Progenitor cell of endocrine pancreas (in vitro differentiated cells): ENCODE results near the gene SLC25A38. TPM values are rescaled to one million over a fixed set of nuclear protein-coding genes. Genes with fewer than 3 reads are reported as not detected.

Source experiments
- DNase-seq: peaks from one replicate; pipeline ENCODE4 v3.0.0; 2021; ENCODE audit warnings: low spot score; ENCODE audit not compliant: unreplicated experiment
- H3K27ac Mint-ChIP-seq: 2 replicates; pipeline ENCODE4 v1.8.0; 2021; ENCODE audit warnings: mild to moderate bottlenecking, moderate library complexity, mixed read lengths
- H3K27me3 Mint-ChIP-seq: 2 replicates; pipeline ENCODE4 v1.8.0; 2021; ENCODE audit warnings: mixed read lengths
- H3K36me3 Mint-ChIP-seq: 2 replicates; pipeline ENCODE4 v1.8.0; 2022; ENCODE audit warnings: mixed read lengths; ENCODE audit not compliant: insufficient read depth
- H3K4me1 Mint-ChIP-seq: 2 replicates; pipeline ENCODE4 v1.8.0; 2021; ENCODE audit warnings: low read depth, mixed read lengths
- H3K4me3 Mint-ChIP-seq: 2 replicates; pipeline ENCODE4 v1.8.0; 2021; ENCODE audit warnings: low read depth, mild to moderate bottlenecking, moderate library complexity, mixed read lengths
- H3K9me3 Mint-ChIP-seq: 2 replicates; pipeline ENCODE4 v1.8.0; 2021; ENCODE audit warnings: low read depth, mixed read lengths
- total RNA-seq: library from RNA; stranded (reverse); gene quantifications from 2 replicates; pipeline ENCODE4 v1.2.1, GENCODE V29; 2021
- TF ChIP-seq, protein P1 (sequence below): fragments of 200-600 bp; sonication (generic); IDR thresholded peaks from one replicate; pipeline ENCODE4 v1.5.0; 2021; ENCODE audit warnings: antibody characterized with exemption, mild to moderate bottlenecking; ENCODE audit not compliant: unreplicated experiment

SLC25A38 gene
- total RNA-seq, 1 donor from 2014 or later = 38.0 TPM

DNA sequence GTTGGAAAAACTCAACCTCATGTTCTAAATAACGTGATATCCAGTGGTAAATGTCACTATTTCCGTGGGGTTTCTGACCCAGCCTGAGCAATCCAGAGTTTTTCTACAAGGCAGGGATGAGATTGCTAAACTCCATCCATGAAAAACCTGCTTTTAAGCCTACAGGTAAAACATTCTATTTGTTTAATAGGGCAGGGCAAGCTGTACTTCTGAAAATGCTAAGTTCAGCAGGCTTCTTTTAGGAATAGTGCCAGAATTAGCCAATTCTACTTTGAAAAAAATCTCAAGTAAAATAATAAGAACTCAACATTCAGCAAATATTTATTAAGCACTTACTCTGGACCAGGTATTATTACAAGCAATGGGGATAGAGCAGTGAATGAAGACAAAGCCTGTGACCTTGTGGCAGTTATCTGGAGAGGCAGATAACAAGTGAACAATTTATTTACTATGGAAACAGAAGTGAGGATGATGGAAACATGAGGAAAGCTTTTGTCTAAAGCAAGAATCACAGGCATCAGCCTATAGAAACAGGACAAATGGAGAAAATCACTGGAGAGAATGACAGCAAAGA is 36.7 kb downstream of the SLC25A38 start:
- Mint-ChIP-seq H3K9me3 (no peaks in the 10 kb centered on the region), H3K4me1 (peaks cover 26% of the 10 kb centered on the region), H3K27me3 (peaks cover 6% of the 10 kb centered on the region), H3K4me3 (no peak overlapping the region), H3K36me3 (peaks cover under 1% of the 10 kb centered on the region), H3K27ac (peak overlapping the region; percentile 48)
- DNase-seq = no peak
- TF ChIP-seq, protein P1, sequence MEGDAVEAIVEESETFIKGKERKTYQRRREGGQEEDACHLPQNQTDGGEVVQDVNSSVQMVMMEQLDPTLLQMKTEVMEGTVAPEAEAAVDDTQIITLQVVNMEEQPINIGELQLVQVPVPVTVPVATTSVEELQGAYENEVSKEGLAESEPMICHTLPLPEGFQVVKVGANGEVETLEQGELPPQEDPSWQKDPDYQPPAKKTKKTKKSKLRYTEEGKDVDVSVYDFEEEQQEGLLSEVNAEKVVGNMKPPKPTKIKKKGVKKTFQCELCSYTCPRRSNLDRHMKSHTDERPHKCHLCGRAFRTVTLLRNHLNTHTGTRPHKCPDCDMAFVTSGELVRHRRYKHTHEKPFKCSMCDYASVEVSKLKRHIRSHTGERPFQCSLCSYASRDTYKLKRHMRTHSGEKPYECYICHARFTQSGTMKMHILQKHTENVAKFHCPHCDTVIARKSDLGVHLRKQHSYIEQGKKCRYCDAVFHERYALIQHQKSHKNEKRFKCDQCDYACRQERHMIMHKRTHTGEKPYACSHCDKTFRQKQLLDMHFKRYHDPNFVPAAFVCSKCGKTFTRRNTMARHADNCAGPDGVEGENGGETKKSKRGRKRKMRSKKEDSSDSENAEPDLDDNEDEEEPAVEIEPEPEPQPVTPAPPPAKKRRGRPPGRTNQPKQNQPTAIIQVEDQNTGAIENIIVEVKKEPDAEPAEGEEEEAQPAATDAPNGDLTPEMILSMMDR = no peak

DNA sequence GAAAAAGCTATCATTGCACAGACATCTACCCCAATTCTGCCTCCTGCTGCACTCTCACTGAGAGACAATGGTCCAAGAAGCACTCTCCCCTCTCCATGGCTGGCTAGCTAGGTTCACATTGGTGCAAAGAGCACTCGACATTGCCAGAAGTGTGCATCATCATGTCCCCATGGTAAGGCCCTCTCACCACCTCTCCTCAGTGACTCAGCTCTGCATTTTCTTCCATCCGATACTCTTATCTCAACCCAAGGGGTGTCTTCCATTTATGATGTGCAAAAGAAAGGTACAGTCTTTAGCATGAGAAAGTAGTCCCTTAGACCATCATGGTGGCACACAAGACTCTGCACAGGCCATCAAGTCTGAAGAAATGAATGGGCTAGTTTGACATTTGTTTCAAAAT is 37.4 kb downstream of the SLC25A38 start:
- no peaks in the 10 kb centered on the region for H3K36me3 Mint-ChIP-seq
- no peak for DNase-seq
- peaks cover 26% of the 10 kb centered on the region for H3K4me1 Mint-ChIP-seq

DNA sequence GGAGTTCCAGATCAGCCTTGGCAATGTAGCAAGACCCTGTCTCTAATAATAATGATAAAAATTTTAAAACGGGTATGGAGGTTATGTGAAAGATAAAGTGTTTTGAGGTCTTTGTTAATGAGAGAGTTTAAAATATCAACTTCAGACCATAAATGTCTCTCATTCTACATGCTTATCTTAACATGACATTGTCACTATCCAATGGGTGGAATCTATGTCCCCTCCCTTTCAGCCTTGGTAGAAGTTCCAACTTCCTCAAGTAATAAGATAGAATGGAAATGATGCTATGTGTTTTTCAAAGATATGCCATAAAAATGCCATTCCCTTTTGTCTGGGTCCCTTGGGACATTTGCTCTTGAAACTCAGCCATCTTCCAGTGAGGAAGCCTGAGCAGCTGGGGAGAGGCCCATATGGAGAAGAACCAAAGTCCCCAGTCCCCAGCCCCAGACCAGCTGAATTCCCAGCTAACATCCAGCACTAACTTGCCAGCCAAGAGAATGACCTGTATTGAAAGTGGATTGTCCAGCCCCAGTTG is 40.3 kb downstream of the SLC25A38 start:
- Mint-ChIP-seq H3K27ac (no peak overlapping the region), H3K4me1 (peaks cover 17% of the 10 kb centered on the region), H3K4me3 (no peak overlapping the region), H3K36me3 (no peaks in the 10 kb centered on the region), H3K27me3 (peaks cover 8% of the 10 kb centered on the region), H3K9me3 (no peaks in the 10 kb centered on the region)
- no peak for DNase-seq
- TF ChIP-seq, protein P1 = no peak

More for the DNA sequence above, 37.4 kb downstream of the SLC25A38 start:
- TF ChIP-seq, protein P1 = no peak
- Mint-ChIP-seq H3K9me3 (no peaks in the 10 kb centered on the region), H3K27ac (no peak overlapping the region), H3K27me3 (peaks cover 6% of the 10 kb centered on the region), H3K4me3 (no peak overlapping the region)

DNA sequence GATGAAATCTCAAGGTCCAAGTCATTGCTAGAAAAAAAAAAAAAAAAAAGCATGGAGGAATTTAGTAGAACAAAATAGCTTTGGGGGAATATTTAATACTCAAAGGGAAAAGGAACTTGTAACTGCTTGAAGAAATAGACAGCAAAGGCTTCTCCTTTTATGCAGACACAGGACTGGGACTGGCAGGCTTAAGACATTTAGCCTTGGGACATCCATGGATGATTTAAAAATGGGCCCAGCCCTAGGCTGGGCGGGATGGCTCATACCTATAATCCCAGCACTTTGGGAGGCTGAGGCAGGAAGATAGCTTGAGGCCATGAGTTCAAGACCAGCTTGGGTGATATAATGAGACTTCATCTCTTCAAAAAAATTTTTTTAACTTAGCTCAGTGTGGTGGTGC is 43.1 kb downstream of the SLC25A38 start:
- TF ChIP-seq, protein P1 = no peak
- H3K36me3 Mint-ChIP-seq = no peaks in the 10 kb centered on the region
- DNase-seq = no peak
- no peaks in the 10 kb centered on the region for H3K9me3 Mint-ChIP-seq
- peaks cover 21% of the 10 kb centered on the region for H3K27me3 Mint-ChIP-seq
- H3K4me1 Mint-ChIP-seq = no peaks in the 10 kb centered on the region
- H3K4me3 Mint-ChIP-seq = no peak overlapping the region
- no peak overlapping the region for H3K27ac Mint-ChIP-seq

DNA sequence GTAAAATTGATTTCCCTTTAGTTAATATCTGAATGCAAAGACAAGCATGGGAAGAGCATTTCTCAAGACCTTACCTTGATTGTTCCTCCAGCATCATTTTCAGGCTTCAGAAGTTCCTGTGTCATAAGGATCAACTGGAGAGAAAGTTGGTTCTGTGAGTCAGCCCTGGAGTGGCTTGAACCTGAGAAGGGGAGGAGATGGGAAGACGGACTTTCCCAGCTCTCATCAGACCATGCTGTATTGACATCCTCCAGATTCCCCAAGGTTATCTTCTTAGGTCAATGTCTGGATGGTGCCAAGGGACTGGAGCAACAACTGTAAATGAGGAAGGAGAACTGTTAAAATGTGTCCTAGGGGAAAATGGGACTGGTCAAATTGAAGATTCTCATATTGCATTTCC is 44.3 kb downstream of the SLC25A38 start:
- Mint-ChIP-seq H3K27me3 (peaks cover 18% of the 10 kb centered on the region), H3K4me3 (no peak overlapping the region), H3K9me3 (no peaks in the 10 kb centered on the region), H3K27ac (no peak overlapping the region), H3K4me1 (no peaks in the 10 kb centered on the region), H3K36me3 (no peaks in the 10 kb centered on the region)
- TF ChIP-seq, protein P1 = no peak
- no peak for DNase-seq
